Activated T-cell treated with anti-CD3 and anti-CD28 coated beads, Interleukin-2, amount 50 U/mL, for 1 hour (primary cell): ENCODE data around the gene MIA.
A peak's percentile ranks its signal among the peaks of the same experiment; 100 is the strongest.
"Not testable (repeated sequence)": the region's sequence is repeated elsewhere in the genome, so short reads cannot be mapped to it uniquely, and the experiment has no call there.

ENCODE experiments used
- DNase-seq: peaks from one replicate; pipeline ENCODE4 v3.0.0-alpha.2; 2020

MIA gene

DNA sequence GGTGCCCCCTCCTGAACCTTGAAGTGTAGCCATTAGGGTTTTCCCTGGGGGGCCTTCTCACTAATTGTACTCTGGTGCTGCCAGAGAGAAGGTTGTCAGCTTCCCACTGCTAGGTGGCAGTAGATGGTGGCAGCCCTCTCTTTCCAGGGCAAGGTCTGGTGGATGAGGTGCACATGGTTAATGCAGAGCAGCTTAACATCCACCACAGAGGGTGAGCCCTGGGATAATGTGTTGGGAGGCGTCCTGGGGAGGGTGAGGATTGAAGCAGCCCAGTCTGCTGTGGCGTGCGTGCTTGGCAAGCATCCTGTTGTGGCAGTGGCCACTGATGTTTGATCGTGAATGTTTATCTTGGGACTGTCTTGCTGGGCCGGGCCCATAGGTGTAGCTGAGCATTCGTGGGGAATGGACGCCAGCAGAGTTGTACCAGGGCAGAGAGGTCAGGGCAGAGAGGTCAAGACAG is 29.5 kb downstream of the MIA start:
- DNase-seq: no peak

DNA sequence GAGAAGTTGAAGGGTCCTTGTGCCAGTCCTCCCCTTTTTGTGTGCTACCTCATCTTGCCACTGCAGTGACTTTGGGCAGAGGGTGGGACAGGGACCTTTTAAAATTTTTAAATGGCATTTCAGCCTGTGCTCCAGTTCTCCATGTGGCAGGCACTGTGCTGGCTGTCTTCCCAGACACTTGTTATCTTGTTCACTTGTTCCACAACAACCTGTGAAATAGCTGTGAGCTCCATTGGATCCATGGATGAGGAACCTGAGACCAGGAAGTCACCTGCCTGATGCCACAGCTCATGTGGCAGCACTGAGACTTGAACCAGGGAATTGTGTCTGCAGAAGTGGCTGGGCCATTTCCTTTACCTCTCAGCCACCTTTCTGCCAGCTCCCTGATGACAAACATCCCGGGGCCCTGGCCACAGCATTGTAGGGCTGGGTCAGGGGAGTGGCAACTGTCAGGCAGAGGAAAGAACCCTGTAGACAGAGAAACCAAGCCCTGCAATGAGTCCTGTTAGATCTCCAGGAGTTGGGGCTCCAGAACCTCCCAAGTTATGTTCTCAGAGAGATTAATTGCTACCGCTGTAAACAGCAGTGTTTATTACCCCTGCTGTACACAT is 30.0 kb downstream of the MIA start:
- no peak for DNase-seq

DNA sequence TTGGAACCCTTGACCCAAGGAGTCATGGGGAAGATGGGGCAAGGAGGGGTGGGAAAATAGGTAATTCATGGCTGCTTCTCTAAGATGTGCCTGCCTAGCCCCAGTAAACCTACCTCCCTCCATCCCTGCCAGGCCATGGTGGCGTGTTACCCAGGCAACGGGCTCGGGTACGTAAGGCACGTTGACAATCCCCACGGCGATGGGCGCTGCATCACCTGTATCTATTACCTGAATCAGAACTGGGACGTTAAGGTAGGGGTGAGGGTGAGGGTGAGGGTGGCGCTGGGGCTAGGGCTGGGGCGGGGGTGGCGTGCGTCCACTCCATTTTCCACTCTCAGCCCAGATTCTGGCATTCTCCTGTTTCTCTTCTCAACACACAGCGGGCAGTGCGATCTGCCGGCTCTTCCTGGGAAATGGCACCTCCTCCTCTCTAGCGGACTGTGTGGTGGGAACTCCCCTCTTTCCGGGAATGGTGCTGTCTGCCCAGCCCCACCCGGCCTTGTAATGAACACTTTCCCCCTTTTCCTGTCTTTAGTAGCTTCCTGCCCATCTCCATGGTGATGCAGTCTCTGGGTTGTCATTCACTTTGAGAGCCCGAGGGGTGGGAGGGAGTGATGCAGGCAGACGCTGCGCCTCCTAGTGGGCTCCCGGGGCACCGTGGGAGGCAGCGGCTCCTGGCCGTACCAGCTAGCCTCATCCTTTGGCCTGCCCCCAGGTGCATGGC is 31.3 kb downstream of the MIA start:
- peak; percentile 77 for DNase-seq

GRCh38 chr19:40807147-40808020 is 32.1 kb downstream of the MIA start:
- DNase-seq: no peak

GRCh38 chr19:40808021-40808325 is 32.7 kb downstream of the MIA start:
- no peak for DNase-seq

DNA sequence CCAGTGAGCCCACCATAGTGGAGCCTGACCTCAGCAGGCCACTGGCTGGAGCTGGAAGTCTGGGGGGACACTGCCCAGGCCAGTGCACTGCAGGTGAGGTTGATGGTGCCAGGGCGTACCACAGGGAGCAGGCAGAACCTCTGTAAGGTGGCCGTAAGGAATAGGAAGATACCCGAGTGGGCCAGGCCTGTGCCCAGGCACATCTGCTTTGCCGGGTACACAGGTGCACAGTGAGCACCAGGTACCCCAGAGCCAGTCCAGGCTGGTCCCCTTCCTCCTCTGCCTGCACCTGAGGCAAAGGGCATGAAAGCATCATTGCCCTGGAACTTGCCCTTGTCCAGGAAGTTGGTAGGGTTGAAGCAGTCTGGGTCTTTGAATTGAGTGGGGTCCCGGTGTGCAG is 33.2 kb downstream of the MIA start:
- DNase-seq: no peak

DNA sequence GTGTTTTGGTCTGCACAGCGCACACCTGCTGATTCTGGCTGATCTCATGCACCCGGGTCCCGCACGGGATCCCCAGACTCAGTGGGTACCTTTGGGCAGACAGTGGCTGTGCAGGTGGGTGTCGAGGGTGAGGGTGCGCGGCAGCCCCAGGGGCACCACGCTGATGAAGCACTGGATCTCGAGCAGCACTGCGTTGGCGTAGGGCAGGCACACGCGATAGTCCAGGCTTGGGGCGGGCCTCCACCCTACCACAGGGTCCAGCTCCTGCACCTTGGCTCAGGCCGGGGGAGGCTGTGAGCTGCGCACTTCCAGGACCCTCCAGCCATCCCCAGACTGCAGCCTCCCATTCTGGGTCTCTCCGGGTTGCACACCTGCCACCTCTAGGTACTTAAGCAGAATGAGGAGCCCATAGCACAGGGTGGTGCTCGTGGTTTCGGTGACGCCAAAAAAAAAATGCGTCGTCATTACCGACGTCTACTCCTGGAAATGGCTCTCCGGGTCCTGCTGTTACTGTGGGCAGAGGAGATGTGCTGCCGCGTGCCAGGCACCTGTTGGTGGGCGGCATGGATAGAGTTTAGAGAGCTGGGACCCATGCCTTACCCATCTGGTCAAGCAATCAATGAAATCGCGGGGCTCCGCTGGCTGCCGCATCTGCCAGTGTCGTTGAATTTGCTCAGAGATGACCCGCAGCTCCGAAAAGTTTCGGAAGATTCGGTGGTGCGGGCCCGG is 34.2 kb downstream of the MIA start:
- no peak for DNase-seq

DNA sequence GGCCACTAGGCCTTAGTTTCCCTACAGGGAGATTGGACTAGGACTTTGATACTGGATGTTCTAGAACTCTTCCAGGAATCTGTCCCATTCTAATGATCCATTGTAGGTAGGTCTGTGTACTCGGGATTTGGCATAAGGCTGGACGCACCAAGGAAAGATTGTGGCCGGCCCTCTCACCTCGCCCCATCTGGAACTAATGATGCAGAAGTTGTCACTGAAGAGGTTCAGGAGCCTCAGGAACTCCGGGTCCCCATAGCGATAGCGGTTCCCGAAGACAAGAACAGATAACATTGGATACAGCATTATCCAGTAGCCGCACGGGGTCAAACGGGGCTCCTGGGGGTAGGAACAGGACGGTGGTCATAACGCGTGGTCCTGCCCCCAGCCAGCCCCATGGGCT is 34.8 kb downstream of the MIA start:
- no peak for DNase-seq

GRCh38 chr19:40810649-40811408 is 35.5 kb downstream of the MIA start:
- peak; percentile 65 for DNase-seq

GRCh38 chr19:40811478-40812341 is 36.4 kb downstream of the MIA start:
- no peak for DNase-seq

DNA sequence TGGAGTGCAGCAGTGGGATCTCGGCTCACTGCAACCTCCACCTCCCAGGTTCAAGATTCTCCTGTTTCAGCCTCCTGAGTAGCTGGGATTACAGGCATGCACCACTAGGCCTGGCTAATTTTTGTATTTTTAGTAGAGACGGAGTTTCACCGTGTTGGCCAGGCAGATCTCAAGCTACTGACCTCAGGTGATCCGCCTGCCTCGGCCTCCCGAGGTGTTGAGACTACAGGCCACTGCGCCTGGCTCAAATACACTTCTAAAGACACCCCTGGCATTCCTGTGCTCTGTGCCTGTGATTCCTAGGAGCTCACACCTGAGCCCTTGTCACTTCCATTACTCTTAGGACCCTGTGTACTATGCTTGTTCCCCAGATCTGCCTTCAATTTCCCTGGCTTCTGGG is 37.2 kb downstream of the MIA start:
- DNase-seq: not testable (repeated sequence)

DNA sequence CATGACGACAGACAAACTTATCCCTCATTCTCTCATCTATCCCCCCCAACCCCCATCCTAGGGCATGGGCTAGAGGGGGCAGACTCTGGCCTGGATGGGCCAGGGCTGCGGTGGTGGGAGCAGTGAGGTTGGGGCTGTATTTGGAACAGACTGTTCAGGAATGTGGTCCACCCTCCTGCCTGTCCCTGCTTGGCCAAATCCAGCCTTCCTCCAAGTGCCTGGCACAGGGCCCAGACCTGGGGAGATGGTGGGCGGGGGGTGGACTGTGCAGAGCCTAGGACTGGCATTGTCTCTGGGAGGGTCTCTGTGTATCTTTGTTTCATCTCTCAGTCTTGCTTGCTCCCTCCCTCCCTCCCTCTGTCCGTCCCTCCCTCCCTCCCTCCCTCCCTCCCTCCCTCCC is 37.9 kb downstream of the MIA start:
- no peak for DNase-seq

GRCh38 chr19:40815223-40815622 is 39.9 kb downstream of the MIA start:
- no peak for DNase-seq

- DNase-seq: peak; percentile 78
These were observed 43.4 kb downstream of the MIA start for GRCh38 chr19:40818480-40819399.

GRCh38 chr19:40819479-40820234 is 44.3 kb downstream of the MIA start:
- DNase-seq: peak; percentile 72

GRCh38 chr19:40822161-40822560 is 46.8 kb downstream of the MIA start:
- DNase-seq: peak; percentile 13

- peak; percentile 8 for DNase-seq
These were observed 47.6 kb downstream of the MIA start for GRCh38 chr19:40822704-40823553.

- not testable (repeated sequence) for DNase-seq
These were observed 49.6 kb downstream of the MIA start for GRCh38 chr19:40824916-40825315.
